ENCODE results near the gene CMTM8. TPM values are rescaled to one million over a fixed set of nuclear protein-coding genes. Genes with fewer than 3 reads are reported as not detected.
"Not testable (repeated sequence)": the region's sequence is repeated elsewhere in the genome, so short reads cannot be mapped to it uniquely, and the experiment has no call there.

CMTM8 gene
- total and polyA plus RNA-seq, 10 of the 15 experiments (the other 5 are each of a cell fraction or from before 2014, with no cell fraction given): 0.11 to 0.23 TPM; not detected in 8

DNA sequence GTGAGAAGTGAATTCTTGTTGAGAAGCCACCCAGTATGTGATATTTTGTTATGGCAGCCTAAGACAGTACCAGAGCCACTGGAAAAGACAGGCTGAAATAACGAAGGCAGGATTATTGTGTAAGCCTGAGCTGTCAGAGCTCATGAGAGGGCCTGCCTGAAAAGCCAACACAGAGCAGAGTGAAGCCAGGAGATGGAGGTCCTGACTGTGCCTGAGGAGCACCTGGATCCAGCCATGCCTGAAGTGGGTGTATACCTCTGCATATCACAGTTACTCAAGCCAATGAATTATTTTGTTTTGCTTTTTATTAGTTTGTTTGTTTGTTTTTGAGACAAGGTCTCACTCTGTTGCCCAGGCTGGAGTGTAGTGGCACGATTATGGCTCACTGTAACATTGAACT, 149.0 kb downstream of the CMTM8 start:
- H3K4me3 ChIP-seq: no peak overlapping the region
- no peak for TF ChIP-seq ZNF207 (IDR thresholded peaks at IDR 0.05; ENCODE audit: borderline replicate concordance)
- TF ChIP-seq ESRRA (IDR thresholded peaks at IDR 0.05; ENCODE audit: low read length): no peak
- TF ChIP-seq DPF2 (IDR thresholded peaks at IDR 0.05): no peak
- no peak overlapping the region for H3K9ac ChIP-seq (ENCODE audit: control insufficient read depth, insufficient read depth, low read length)
- ChIA-PET POLR2A (no interaction called here), SMC1A (ENCODE audit: uncharacterized antibody, unreplicated experiment) (interaction anchor here (0.6 to 1.0 kb wide), 2 partner anchors 10 to 525 kb away, joined by 3 read pairs; no protein-coding TSS in a partner anchor), RAD21 (ENCODE audit: unreplicated experiment) (no interaction called here), CTCF (interaction anchor here (1.2 to 3.3 kb wide), 2 partner anchors 12 to 81 kb away, joined by 5 to 20 read pairs; no protein-coding TSS in a partner anchor)
- FAIRE-seq (no peak), ATAC-seq (no peak), DNase-seq (ENCODE audit: low read depth, low spot score) (no peak)
- H2AFZ ChIP-seq (ENCODE audit: control insufficient read depth, low read depth, low read length): no peak overlapping the region
- in situ Hi-C loops (cut with MboI) (no loop called here), intact Hi-C loops (cut with micrococcal nuclease; ENCODE audit: unreplicated experiment) (no loop called here)
- H3K9me3 ChIP-seq (replicated peaks; ENCODE audit: control insufficient read depth, insufficient read depth, low read length): no peaks in the 10 kb centered on the region
- no peaks in the 10 kb centered on the region for H4K20me1 ChIP-seq (ENCODE audit: control insufficient read depth, insufficient read depth)
- H3K27me3 ChIP-seq (replicated peaks in 1 of 2; ENCODE audit: control insufficient read depth in 2 of 2, insufficient read depth in 2 of 2, low read length in 1 of 2): peaks cover 0 to 4% of the 10 kb centered on the region in 2 experiments; a peak in 2 of 4 replicates
- peaks cover 4% of the 10 kb centered on the region for H3K4me1 ChIP-seq (ENCODE audit: control insufficient read depth, insufficient read depth, low read length)
- no peak overlapping the region for H3K27ac ChIP-seq (ENCODE audit: control insufficient read depth, insufficient read depth)
- WGBS (ENCODE audit: insufficient coverage, insufficient replicate concordance, low lambda C conversion rate, missing lambda C conversion rate): 22% methylated on average over 2 of the region's 2 CpGs
- no peak overlapping the region for H3K4me2 ChIP-seq (ENCODE audit: control insufficient read depth, insufficient read depth)
- no TSS peak for BruUV-seq (replicated peaks)
- no peaks in the 10 kb centered on the region for H3K79me2 ChIP-seq (ENCODE audit: control insufficient read depth, insufficient read depth, low read length)
- no peaks in the 10 kb centered on the region for H3K36me3 ChIP-seq (ENCODE audit: control insufficient read depth in 2 of 2, insufficient read depth in 2 of 2, low read length in 1 of 2)

DNA sequence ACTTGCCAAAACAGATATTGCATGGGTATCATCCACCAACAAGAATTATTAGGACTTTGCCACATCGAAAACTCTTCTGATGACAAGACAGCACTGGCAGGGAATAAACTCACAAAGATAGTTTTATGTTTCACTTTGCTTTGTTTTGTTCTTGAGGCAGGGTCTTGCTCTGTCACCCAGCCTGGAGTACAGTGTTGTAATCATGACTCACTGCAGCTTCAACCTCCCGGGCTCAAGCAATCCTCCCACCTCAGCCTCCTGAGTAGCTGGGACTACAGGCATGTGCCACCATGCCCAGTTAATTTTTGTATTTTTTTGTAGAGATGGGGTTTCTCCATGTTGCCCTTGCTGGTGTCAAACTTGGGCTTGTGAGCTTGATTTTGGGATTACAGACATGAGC, 151.1 kb downstream of the CMTM8 start:
- H3K9ac ChIP-seq (ENCODE audit: control insufficient read depth, insufficient read depth, low read length); H4K20me1 ChIP-seq (ENCODE audit: control insufficient read depth, insufficient read depth); H3K27ac ChIP-seq (ENCODE audit: control insufficient read depth, insufficient read depth); H3K27me3 ChIP-seq (replicated peaks in 1 of 2; ENCODE audit: control insufficient read depth in 2 of 2, insufficient read depth in 2 of 2, low read length in 1 of 2); intact Hi-C loops (cut with micrococcal nuclease; ENCODE audit: unreplicated experiment); FAIRE-seq; H2AFZ ChIP-seq (ENCODE audit: control insufficient read depth, low read depth, low read length); H3K4me3 ChIP-seq; H3K79me2 ChIP-seq (ENCODE audit: control insufficient read depth, insufficient read depth, low read length); H3K36me3 ChIP-seq (ENCODE audit: control insufficient read depth in 2 of 2, insufficient read depth in 2 of 2, low read length in 1 of 2); DNase-seq (ENCODE audit: low read depth, low spot score); in situ Hi-C loops (cut with MboI); H3K4me1 ChIP-seq (ENCODE audit: control insufficient read depth, insufficient read depth, low read length); H3K9me3 ChIP-seq (replicated peaks; ENCODE audit: control insufficient read depth, insufficient read depth, low read length); H3K4me2 ChIP-seq (ENCODE audit: control insufficient read depth, insufficient read depth); BruUV-seq (replicated peaks); ATAC-seq: not testable (repeated sequence)
- ChIA-PET SMC1A (ENCODE audit: uncharacterized antibody, unreplicated experiment) (interaction anchor here (1.1 to 1.8 kb wide), 3 partner anchors 11 to 104 kb away, joined by 3 to 21 read pairs (median 5); no protein-coding TSS in a partner anchor), RAD21 (ENCODE audit: unreplicated experiment) (interaction anchor here (0.6 to 1.9 kb wide), 2 partner anchors 15 to 474 kb away, joined by 3 to 5 read pairs; no protein-coding TSS in a partner anchor), POLR2A (interaction anchor here (0.6 to 1.1 kb wide), 2 partner anchors 14 to 111 kb away, joined by 3 read pairs; no protein-coding TSS in a partner anchor), CTCF (interaction anchor here (1.2 to 3.4 kb wide), 4 partner anchors 14 to 184 kb away, joined by 3 to 49 read pairs (median 4); no protein-coding TSS in a partner anchor)
- 81% methylated on average over 2 of the region's 2 CpGs for WGBS (ENCODE audit: insufficient coverage, insufficient replicate concordance, low lambda C conversion rate, missing lambda C conversion rate)
